ENCODE measurements around the gene NDUFS6.

Gene NDUFS6

GRCh38 chr5:1830571-1831228 lies 29.5 kb downstream of the NDUFS6 start:
- no peak for DNase-seq (ENCODE audit: low read depth in 1 of 2, low spot score in 1 of 2)
- H3K27ac ChIP-seq (replicated peaks) = no peak overlapping the region
- H3K27me3 ChIP-seq (ENCODE audit: insufficient read depth, poor library complexity, severe bottlenecking) = no peaks in the 10 kb centered on the region
- no peak overlapping the region for H3K4me3 ChIP-seq (replicated peaks; ENCODE audit: insufficient read depth, low read length)
- TF ChIP-seq CTCF (IDR thresholded peaks at IDR 0.05; ENCODE audit: insufficient read depth, low read length) = no peak
- TF ChIP-seq GABPA (IDR thresholded peaks at IDR 0.05; ENCODE audit: low read depth) = no peak
- no peak for TF ChIP-seq POLR2AphosphoS5 (IDR thresholded peaks at IDR 0.05; ENCODE audit: low read depth)
- no peak for TF ChIP-seq SPI1 (IDR thresholded peaks at IDR 0.05; ENCODE audit: borderline replicate concordance, low read depth)
- TF ChIP-seq, protein P1, sequence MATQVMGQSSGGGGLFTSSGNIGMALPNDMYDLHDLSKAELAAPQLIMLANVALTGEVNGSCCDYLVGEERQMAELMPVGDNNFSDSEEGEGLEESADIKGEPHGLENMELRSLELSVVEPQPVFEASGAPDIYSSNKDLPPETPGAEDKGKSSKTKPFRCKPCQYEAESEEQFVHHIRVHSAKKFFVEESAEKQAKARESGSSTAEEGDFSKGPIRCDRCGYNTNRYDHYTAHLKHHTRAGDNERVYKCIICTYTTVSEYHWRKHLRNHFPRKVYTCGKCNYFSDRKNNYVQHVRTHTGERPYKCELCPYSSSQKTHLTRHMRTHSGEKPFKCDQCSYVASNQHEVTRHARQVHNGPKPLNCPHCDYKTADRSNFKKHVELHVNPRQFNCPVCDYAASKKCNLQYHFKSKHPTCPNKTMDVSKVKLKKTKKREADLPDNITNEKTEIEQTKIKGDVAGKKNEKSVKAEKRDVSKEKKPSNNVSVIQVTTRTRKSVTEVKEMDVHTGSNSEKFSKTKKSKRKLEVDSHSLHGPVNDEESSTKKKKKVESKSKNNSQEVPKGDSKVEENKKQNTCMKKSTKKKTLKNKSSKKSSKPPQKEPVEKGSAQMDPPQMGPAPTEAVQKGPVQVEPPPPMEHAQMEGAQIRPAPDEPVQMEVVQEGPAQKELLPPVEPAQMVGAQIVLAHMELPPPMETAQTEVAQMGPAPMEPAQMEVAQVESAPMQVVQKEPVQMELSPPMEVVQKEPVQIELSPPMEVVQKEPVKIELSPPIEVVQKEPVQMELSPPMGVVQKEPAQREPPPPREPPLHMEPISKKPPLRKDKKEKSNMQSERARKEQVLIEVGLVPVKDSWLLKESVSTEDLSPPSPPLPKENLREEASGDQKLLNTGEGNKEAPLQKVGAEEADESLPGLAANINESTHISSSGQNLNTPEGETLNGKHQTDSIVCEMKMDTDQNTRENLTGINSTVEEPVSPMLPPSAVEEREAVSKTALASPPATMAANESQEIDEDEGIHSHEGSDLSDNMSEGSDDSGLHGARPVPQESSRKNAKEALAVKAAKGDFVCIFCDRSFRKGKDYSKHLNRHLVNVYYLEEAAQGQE (IDR thresholded peaks at IDR 0.05; ENCODE audit: insufficient replicate concordance, low read depth) = no peak

DNA sequence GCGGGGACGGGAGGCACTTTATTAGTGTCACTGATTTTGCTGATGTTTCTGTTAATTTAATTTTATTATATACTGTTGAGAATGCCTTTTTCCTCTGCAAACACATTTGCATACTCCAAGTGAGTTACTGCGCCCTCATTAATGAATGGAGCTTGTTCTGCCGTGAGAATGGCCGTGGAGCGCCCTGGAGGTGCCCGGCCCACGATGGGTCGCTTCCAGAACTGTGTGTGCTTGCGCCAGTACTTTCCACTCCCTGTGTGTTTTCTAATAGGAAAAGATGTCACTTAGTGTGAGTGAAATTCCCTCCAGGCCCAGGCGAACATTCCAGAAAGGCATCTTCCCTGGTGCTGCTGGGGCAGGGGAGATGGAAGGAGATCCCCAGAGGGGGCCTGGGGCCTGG lies 30.1 kb downstream of the NDUFS6 start:
- no peaks in the 10 kb centered on the region for H3K27me3 ChIP-seq (ENCODE audit: insufficient read depth, poor library complexity, severe bottlenecking)
- no peak for DNase-seq (ENCODE audit: low read depth in 1 of 2, low spot score in 1 of 2)
- no peak overlapping the region for H3K27ac ChIP-seq (replicated peaks)
- no peak overlapping the region for H3K4me3 ChIP-seq (replicated peaks; ENCODE audit: insufficient read depth, low read length)
- TF ChIP-seq POLR2AphosphoS5 (IDR thresholded peaks at IDR 0.05; ENCODE audit: low read depth) = no peak
- TF ChIP-seq, protein P1 (IDR thresholded peaks at IDR 0.05; ENCODE audit: insufficient replicate concordance, low read depth) = no peak
- TF ChIP-seq CTCF (IDR thresholded peaks at IDR 0.05; ENCODE audit: insufficient read depth, low read length) = no peak
- TF ChIP-seq SPI1 (IDR thresholded peaks at IDR 0.05; ENCODE audit: borderline replicate concordance, low read depth) = no peak
- no peak for TF ChIP-seq GABPA (IDR thresholded peaks at IDR 0.05; ENCODE audit: low read depth)

DNA sequence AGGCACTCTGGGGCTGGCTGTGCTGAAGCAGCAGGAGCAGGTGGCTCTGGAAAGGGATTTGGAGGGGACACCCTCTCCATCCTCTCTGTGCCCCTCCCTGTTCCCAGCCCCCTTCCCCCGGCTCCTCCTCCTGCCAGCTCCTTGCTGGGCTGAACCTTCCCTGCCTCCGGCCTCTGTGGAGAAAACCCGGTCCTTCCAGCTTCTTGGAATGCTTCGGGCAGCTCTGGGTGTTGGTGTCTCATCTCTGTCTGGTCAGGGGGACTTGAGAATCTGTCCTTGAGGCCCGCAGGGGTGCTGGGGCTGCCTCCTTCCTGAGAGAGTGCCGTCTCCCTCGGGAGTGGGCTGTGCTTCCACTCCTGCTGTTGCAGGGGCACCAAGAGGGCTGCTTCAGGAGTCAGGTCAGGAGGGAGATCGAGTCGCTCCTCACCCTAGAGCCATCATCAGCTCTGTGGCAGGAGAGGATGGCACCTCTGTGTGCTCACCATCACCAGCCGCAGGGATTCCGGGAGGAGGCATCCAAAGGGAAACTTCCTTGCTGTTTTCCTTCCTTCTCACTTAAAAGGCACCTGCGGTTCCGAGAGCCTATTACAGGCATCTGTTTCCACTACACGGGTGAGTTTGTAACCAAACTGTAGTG lies 30.6 kb downstream of the NDUFS6 start:
- Histone ChIP-seq H3K4me3 (replicated peaks; ENCODE audit: insufficient read depth, low read length) (no peak overlapping the region), H3K27ac (replicated peaks) (no peak overlapping the region), H3K27me3 (ENCODE audit: insufficient read depth, poor library complexity, severe bottlenecking) (no peaks in the 10 kb centered on the region)
- TF ChIP-seq SPI1 (IDR thresholded peaks at IDR 0.05; ENCODE audit: borderline replicate concordance, low read depth) = no peak
- no peak for TF ChIP-seq GABPA (IDR thresholded peaks at IDR 0.05; ENCODE audit: low read depth)
- no peak for TF ChIP-seq CTCF (IDR thresholded peaks at IDR 0.05; ENCODE audit: insufficient read depth, low read length)
- TF ChIP-seq POLR2AphosphoS5 (IDR thresholded peaks at IDR 0.05; ENCODE audit: low read depth) = no peak
- TF ChIP-seq, protein P1 (IDR thresholded peaks at IDR 0.05; ENCODE audit: insufficient replicate concordance, low read depth) = no peak
- DNase-seq (ENCODE audit: low read depth in 1 of 2, low spot score in 1 of 2) = no peak

All from HL-60 (cell line).